Upper lobe of right lung (tissue), 1 donor: ENCODE measurements around the gene CHIC2. TPM values are rescaled to one million over a fixed set of nuclear protein-coding genes. Genes with fewer than 3 reads are reported as not detected.

Experiments
- ATAC-seq: fragments of 200-7000 bp; cut with Tn5 transposase; one replicate; pipeline ENCODE4 v1.9.1; 2020; ENCODE audit warnings: mild to moderate bottlenecking, moderate library complexity
- DNase-seq: peaks from one replicate; pipeline ENCODE4 v3.0.0-alpha.2; 2020
- H3K27ac ChIP-seq: fragments of 200-600 bp; one replicate; pipeline ENCODE4 v1.8.0; 2022
- H3K27me3 ChIP-seq: fragments of 200-600 bp; one replicate; pipeline ENCODE4 v1.8.0; 2022; ENCODE audit warnings: mild to moderate bottlenecking
- H3K36me3 ChIP-seq: fragments of 200-600 bp; one replicate; pipeline ENCODE4 v1.8.0; 2022
- H3K4me1 ChIP-seq: fragments of 200-600 bp; one replicate; pipeline ENCODE4 v1.8.0; 2022
- H3K4me3 ChIP-seq: fragments of 200-600 bp; one replicate; pipeline ENCODE4 v1.8.0; 2022; ENCODE audit warnings: mild to moderate bottlenecking
- H3K9me3 ChIP-seq: fragments of 200-600 bp; one replicate; pipeline ENCODE4 v1.8.0; 2022
- CTCF ChIP-seq: fragments of 200-600 bp; IDR thresholded peaks from one replicate; pipeline ENCODE4 v1.8.0; 2022; ENCODE audit warnings: antibody characterized with exemption
- intact Hi-C: fragments of 100-400 bp; cut with DNase I; formaldehyde crosslinking; loops from one replicate; pipeline ENCODE4 v1.11.0; 2022
- total RNA-seq: library from RNA; stranded (reverse); fragmentation: NEBNext Ultra II Directional; extraction: Animal tissue kit (Norgen Biotek cat#: 25700); gene quantifications from one replicate; pipeline ENCODE4 v1.2.1, GENCODE V29; 2021
- donor health status: DM: no; HTN: yes; CAD: no; lungs with severe emphysema.

CHIC2 gene
- total RNA-seq, 1 donor from 2014 or later: 28.7 TPM

GRCh38 chr4:53992785-53993184, 71.6 kb downstream of the CHIC2 start:
- intact Hi-C loops: no loop called here
- Histone ChIP-seq H3K9me3 (no peaks in the 10 kb centered on the region), H3K36me3 (no peaks in the 10 kb centered on the region), H3K27ac (no peak overlapping the region), H3K27me3 (no peaks in the 10 kb centered on the region), H3K4me1 (peaks cover 6% of the 10 kb centered on the region), H3K4me3 (no peak overlapping the region)
- TF ChIP-seq CTCF: no peak
- no peak for DNase-seq
- no peak for ATAC-seq

- Histone ChIP-seq H3K4me1 (peaks cover 6% of the 10 kb centered on the region), H3K27ac (no peak overlapping the region), H3K36me3 (no peaks in the 10 kb centered on the region), H3K27me3 (no peaks in the 10 kb centered on the region), H3K9me3 (no peaks in the 10 kb centered on the region), H3K4me3 (no peak overlapping the region)
- intact Hi-C loops: no loop called here
- DNase-seq (no peak), ATAC-seq (no peak)
- TF ChIP-seq CTCF: no peak
These were observed 72.6 kb downstream of the CHIC2 start for GRCh38 chr4:53991821-53992220.

- Histone ChIP-seq H3K36me3 (no peaks in the 10 kb centered on the region), H3K9me3 (no peaks in the 10 kb centered on the region), H3K27me3 (no peaks in the 10 kb centered on the region), H3K27ac (no peak overlapping the region), H3K4me1 (peaks cover 6% of the 10 kb centered on the region), H3K4me3 (no peak overlapping the region)
- DNase-seq (no peak), ATAC-seq (no peak)
- intact Hi-C loops: no loop called here
- TF ChIP-seq CTCF: no peak
These were observed 73.8 kb downstream of the CHIC2 start for GRCh38 chr4:53990641-53991040.

- Histone ChIP-seq H3K27me3 (no peaks in the 10 kb centered on the region), H3K4me1 (no peaks in the 10 kb centered on the region), H3K27ac (no peak overlapping the region), H3K9me3 (no peaks in the 10 kb centered on the region), H3K36me3 (no peaks in the 10 kb centered on the region), H3K4me3 (no peak overlapping the region)
- DNase-seq (no peak), ATAC-seq (no peak)
- intact Hi-C loops: no loop called here
- no peak for TF ChIP-seq CTCF
These were observed 76.6 kb downstream of the CHIC2 start for GRCh38 chr4:53987761-53988171.

- intact Hi-C loops: no loop called here
- no peak for TF ChIP-seq CTCF
- H3K4me3 ChIP-seq: no peak overlapping the region
- no peak overlapping the region for H3K27ac ChIP-seq
- H3K27me3 ChIP-seq: no peaks in the 10 kb centered on the region
- ATAC-seq: no peak
- DNase-seq: no peak
- H3K36me3 ChIP-seq: no peaks in the 10 kb centered on the region
- H3K9me3 ChIP-seq: no peaks in the 10 kb centered on the region
- H3K4me1 ChIP-seq: no peaks in the 10 kb centered on the region
These were observed 78.3 kb downstream of the CHIC2 start for GRCh38 chr4:53986062-53986461.

- no peak for DNase-seq
- intact Hi-C loops: no loop called here
- Histone ChIP-seq H3K9me3 (no peaks in the 10 kb centered on the region), H3K27me3 (no peaks in the 10 kb centered on the region), H3K4me1 (no peaks in the 10 kb centered on the region), H3K4me3 (no peak overlapping the region), H3K36me3 (no peaks in the 10 kb centered on the region), H3K27ac (no peak overlapping the region)
- no peak for ATAC-seq
- TF ChIP-seq CTCF: no peak
These were observed 82.8 kb downstream of the CHIC2 start for GRCh38 chr4:53981567-53981966.
